Middle frontal gyrus (tissue), 1 donor: Measurements from ENCODE around the gene FOSL1.

Experiments used
- DNase-seq: peaks from one replicate; pipeline ENCODE4 v3.0.0-alpha.2; 2015; ENCODE audit warnings: low spot score; ENCODE audit errors: extremely low spot score

Gene FOSL1

GRCh38 chr11:65864706-65865471, 35.3 kb downstream of the FOSL1 start:
- no peak for DNase-seq

GRCh38 chr11:65863889-65864705, 36.1 kb downstream of the FOSL1 start:
- DNase-seq: no peak

- no peak for DNase-seq
Observed at GRCh38 chr11:65862941-65863888, 37.0 kb downstream of the FOSL1 start.

GRCh38 chr11:65862191-65862735, 37.9 kb downstream of the FOSL1 start:
- DNase-seq: no peak

- no peak for DNase-seq
Observed at GRCh38 chr11:65861533-65862183, 38.5 kb downstream of the FOSL1 start.

- DNase-seq: no peak
Observed at GRCh38 chr11:65861165-65861505, 39.1 kb downstream of the FOSL1 start.

- peak; percentile 89 for DNase-seq
Observed at GRCh38 chr11:65860278-65861164, 39.7 kb downstream of the FOSL1 start, which contains the start of gene MUS81. Gene MUS81, plus strand, starts transcription at chr11:65860433. Its CDS starts 321 bp downstream, at chr11:65860754.

- no peak for DNase-seq
Observed at GRCh38 chr11:65859812-65860277, 40.3 kb downstream of the FOSL1 start.

GRCh38 chr11:65859095-65859811, 40.9 kb downstream of the FOSL1 start:
- peak; percentile 87 for DNase-seq

- no peak for DNase-seq
Observed at GRCh38 chr11:65858681-65859087, 41.5 kb downstream of the FOSL1 start.

- DNase-seq: peak; percentile 97
Observed at GRCh38 chr11:65857853-65858680, 42.1 kb downstream of the FOSL1 start, which contains the start of gene CFL1. Gene CFL1, minus strand, starts transcription at chr11:65858180. Its CDS starts 81 bp downstream, at chr11:65858099.

- DNase-seq: peak; percentile 12
Observed at GRCh38 chr11:65857500-65857852, 42.7 kb downstream of the FOSL1 start.

- DNase-seq: peak; percentile 49
Observed at GRCh38 chr11:65856689-65857499, 43.3 kb downstream of the FOSL1 start.

GRCh38 chr11:65855927-65856363, 44.2 kb downstream of the FOSL1 start:
- DNase-seq: no peak

GRCh38 chr11:65854852-65855837, 45.0 kb downstream of the FOSL1 start:
- no peak for DNase-seq

- no peak for DNase-seq
Observed at GRCh38 chr11:65854161-65854592, 46.0 kb downstream of the FOSL1 start.
